ENCODE data around the gene POLN.
A peak's percentile ranks its signal among the peaks of the same experiment; 100 is the strongest.
"Not testable (repeated sequence)": the region's sequence is repeated elsewhere in the genome, so short reads cannot be mapped to it uniquely, and the experiment has no call there.

The POLN gene

GRCh38 chr4:2049381-2049780 lies 192.5 kb downstream of the POLN start:
- DNase-seq: no peak

GRCh38 chr4:2048831-2049230 lies 193.1 kb downstream of the POLN start:
- DNase-seq: no peak

- DNase-seq: no peak
These were observed 193.9 kb downstream of the POLN start for GRCh38 chr4:2047781-2048581.

GRCh38 chr4:2047031-2047660 lies 194.8 kb downstream of the POLN start:
- DNase-seq: no peak

- no peak for DNase-seq
These were observed 195.6 kb downstream of the POLN start for GRCh38 chr4:2046031-2046961.

GRCh38 chr4:2045518-2045951 lies 196.4 kb downstream of the POLN start:
- no peak for DNase-seq

GRCh38 chr4:2044542-2045517 lies 197.1 kb downstream of the POLN start:
- DNase-seq: no peak

GRCh38 chr4:2044119-2044485 lies 197.8 kb downstream of the POLN start:
- no peak for DNase-seq

GRCh38 chr4:2043396-2044118 lies 198.4 kb downstream of the POLN start:
- no peak for DNase-seq

GRCh38 chr4:2042947-2043395 lies 198.9 kb downstream of the POLN start:
- DNase-seq: no peak

GRCh38 chr4:2042204-2042946 lies 199.5 kb downstream of the POLN start:
- DNase-seq: peak; percentile 19

- DNase-seq: peak; percentile 83
These were observed 200.4 kb downstream of the POLN start for GRCh38 chr4:2041239-2042130.

- no peak for DNase-seq
These were observed 201.3 kb downstream of the POLN start for GRCh38 chr4:2040391-2041238.

GRCh38 chr4:2036866-2037265 lies 205.1 kb downstream of the POLN start:
- DNase-seq: no peak

GRCh38 chr4:2036327-2036726 lies 205.6 kb downstream of the POLN start:
- no peak for DNase-seq

- DNase-seq: not testable (repeated sequence)
These were observed 210.8 kb downstream of the POLN start for GRCh38 chr4:2031161-2031560.

GRCh38 chr4:2027120-2027519 lies 214.8 kb downstream of the POLN start:
- not testable (repeated sequence) for DNase-seq

- DNase-seq: no peak
These were observed 216.1 kb downstream of the POLN start for GRCh38 chr4:2025817-2026216.

- DNase-seq: no peak
These were observed 217.2 kb downstream of the POLN start for GRCh38 chr4:2024683-2025082.
